ENCODE data around the gene STARD3.
"Not testable (repeated sequence)": the region's sequence is repeated elsewhere in the genome, so short reads cannot be mapped to it uniquely, and the experiment has no call there.

Gene STARD3

DNA sequence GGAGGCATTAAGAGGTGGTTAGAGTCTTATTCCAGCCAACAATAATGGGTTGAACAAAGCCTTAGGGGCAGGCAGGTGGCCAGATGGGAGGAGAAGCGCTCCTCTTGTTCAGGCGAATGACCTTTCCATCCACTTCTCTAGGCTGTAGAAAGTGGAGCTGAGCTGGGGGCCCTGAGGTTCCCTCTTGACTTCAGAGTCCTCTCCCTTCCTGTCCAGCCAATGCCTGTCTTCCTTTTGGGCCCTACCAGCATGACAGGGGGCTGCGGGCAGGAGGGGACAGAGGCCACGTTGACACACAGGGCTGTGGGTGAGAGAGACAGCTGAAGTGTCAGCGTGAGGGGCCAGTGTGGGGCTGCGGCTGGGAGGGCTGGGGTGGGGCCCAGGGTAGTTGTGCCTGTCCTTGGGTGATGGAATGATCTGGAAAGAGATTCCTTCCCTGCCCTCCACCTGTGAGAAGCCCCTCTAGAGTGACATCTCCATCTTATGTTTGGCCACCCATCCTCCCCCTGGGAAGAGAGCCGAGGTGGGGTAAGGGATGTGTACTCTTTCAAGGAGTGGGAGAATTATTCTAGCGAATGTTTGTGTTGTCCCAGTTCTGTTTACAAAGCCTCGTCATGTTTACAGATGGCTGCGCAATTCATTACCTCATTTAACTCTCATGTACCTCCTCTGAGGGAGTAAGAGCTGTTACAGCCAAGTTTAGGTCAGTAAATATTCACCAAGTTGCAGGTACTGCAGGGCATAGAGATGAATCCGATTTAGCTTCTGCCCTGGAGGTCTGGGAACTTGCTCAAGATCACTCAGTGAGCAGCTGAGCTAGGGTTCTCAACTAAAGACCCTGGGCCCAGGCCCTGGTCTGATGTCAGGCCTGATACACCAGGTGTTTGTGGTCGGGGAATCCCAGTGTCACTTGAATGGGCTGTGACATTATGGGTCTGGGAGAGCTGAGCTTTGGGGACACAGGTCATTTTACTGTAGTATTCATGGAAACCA, 66.3 kb downstream of the STARD3 start:
- no peak for FAIRE-seq
- TF ChIP-seq POLR2A (IDR thresholded peaks at IDR 0.05; ENCODE audit: low read depth, low read length): no peak
- TF ChIP-seq TAF1 (IDR thresholded peaks at IDR 0.05; ENCODE audit: low read depth, low read length): no peak
- no peak for TF ChIP-seq SPI1 (IDR thresholded peaks at IDR 0.05; ENCODE audit: low read depth, low read length)
- TF ChIP-seq PAX5 (IDR thresholded peaks at IDR 0.05; ENCODE audit: insufficient read depth, low read length, severe bottlenecking): no peak
- no peak for TF ChIP-seq POU2F2 (IDR thresholded peaks at IDR 0.05; ENCODE audit: low read depth, low read length)
- TF ChIP-seq POLR2AphosphoS5 (IDR thresholded peaks at IDR 0.05; ENCODE audit: low read depth, low read length): no peak
- DNase-seq (ENCODE audit: insufficient read length, low spot score): no peak

DNA sequence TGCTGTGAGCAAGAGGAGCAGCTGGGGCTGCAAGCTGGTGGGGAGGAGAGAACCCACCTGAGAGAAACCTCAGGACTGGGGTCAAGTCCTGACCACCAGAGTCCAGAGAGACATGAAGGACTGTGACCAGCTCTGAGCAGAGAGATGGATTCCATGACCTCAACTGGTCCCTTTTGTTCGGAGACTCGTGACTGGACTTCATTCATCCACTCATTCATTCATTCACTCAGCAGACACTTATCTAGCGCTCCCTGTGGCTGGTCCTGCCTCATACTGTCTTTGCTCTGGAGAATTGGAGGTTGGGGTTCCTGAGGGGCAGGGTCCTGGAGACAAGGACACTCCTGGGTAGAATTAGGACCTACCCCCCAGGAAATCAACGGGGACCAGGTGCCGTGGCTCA, 67.0 kb downstream of the STARD3 start:
- FAIRE-seq (peak; percentile 40), DNase-seq (ENCODE audit: insufficient read length, low spot score) (no peak)
- TF ChIP-seq TAF1 (IDR thresholded peaks at IDR 0.05; ENCODE audit: low read depth, low read length): no peak

DNA sequence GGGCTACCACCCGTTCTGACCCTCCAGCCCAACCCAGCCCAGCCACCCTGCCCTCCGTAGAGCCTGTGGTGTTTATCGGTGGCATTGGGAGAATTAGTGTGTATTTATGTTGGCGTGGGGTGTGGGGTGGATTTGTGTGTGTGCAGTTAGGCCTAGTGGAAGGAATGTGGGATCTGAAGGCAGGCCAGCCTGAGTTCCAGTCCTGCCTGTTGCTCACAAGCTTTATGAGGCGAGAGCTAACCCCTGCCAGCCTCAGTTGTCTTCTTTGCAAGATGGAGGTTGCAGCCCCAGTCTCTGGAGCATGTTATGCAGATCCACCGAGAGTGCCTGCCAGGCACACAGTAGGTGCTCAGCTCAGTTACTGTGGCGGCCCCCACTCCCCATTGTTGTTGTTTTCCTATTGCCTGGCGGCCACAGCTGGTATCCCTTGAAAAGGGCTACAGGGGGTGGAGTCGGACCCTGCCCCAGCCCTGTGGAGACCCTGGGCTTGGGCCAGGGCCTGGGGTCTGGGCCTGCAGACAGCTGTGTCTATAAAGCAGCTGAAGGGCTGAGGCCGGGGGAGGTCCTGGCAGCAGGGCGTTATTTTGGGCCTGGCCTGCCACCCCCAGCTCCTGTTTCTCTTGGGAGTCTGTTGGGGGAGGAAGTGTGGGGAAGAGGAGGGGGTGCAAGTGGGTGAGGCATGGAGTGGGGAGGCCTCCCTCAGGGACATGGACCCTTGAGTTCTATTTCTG, 68.0 kb downstream of the STARD3 start:
- TF ChIP-seq TAF1 (IDR thresholded peaks at IDR 0.05; ENCODE audit: low read depth, low read length) (no peak), POU2F2 (IDR thresholded peaks at IDR 0.05; ENCODE audit: low read depth, low read length) (no peak), SPI1 (IDR thresholded peaks at IDR 0.05; ENCODE audit: low read depth, low read length) (no peak), POLR2A (IDR thresholded peaks at IDR 0.05; ENCODE audit: low read depth, low read length) (no peak), PAX5 (IDR thresholded peaks at IDR 0.05; ENCODE audit: insufficient read depth, low read length, severe bottlenecking) (no peak), POLR2AphosphoS5 (IDR thresholded peaks at IDR 0.05; ENCODE audit: low read depth, low read length) (no peak)
- DNase-seq (ENCODE audit: insufficient read length, low spot score): no peak
- no peak for FAIRE-seq

DNA sequence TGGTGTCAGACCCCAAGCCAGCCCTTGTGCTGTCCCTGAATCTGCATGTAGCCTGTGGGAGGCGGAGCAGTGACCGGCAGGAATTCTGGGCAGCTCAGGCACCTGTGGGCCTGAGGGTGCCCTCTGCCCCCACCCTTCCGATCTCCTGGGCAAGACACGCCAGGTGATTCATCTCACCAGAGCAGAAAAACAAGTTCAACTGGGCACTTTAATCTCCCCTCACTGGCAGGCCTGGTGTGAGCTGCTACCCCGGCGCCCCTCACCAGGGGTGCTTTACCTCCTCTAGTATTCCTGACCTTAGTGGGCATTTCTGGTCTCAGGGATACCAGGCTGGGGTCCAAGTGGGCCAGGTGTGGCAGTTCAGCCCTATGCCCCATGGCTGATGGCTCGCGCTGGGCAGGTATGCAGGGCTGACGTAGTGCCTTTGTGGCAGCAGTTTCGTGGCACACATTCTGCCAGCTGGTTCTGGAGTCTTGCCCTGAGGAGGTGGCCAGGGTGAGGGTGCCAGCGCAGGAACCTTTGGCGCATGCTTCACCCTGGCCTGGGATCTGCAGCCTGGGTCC, 68.9 kb downstream of the STARD3 start:
- FAIRE-seq: no peak
- no peak for TF ChIP-seq PAX5 (IDR thresholded peaks at IDR 0.05; ENCODE audit: insufficient read depth, low read length, severe bottlenecking)
- TF ChIP-seq SPI1 (IDR thresholded peaks at IDR 0.05; ENCODE audit: low read depth, low read length): no peak
- TF ChIP-seq POLR2A (IDR thresholded peaks at IDR 0.05; ENCODE audit: low read depth, low read length): no peak
- TF ChIP-seq POLR2AphosphoS5 (IDR thresholded peaks at IDR 0.05; ENCODE audit: low read depth, low read length): no peak
- no peak for TF ChIP-seq POU2F2 (IDR thresholded peaks at IDR 0.05; ENCODE audit: low read depth, low read length)
- TF ChIP-seq TAF1 (IDR thresholded peaks at IDR 0.05; ENCODE audit: low read depth, low read length): no peak
- no peak for DNase-seq (ENCODE audit: insufficient read length, low spot score)

DNA sequence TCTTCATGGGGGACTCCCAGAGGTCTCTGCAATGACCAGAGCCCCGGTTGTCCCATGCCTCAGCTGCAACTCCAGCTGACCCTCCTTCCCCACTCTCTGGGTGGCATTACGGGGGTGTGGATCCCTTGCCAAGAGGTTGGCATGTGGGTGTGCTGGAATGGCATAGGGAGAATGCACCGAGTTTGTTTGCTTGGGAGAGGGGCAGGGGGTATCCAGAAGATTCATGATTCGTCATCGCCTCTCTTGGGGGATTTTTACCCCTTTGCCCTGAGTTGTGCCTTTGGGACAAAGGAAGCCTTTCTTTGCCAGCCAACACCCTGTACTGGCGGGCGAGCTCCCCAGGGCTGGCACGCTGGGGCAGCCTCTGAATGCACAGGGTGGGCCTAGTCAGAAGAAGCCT, 69.4 kb downstream of the STARD3 start:
- TF ChIP-seq PAX5 (IDR thresholded peaks at IDR 0.05; ENCODE audit: insufficient read depth, low read length, severe bottlenecking) (no peak), POU2F2 (IDR thresholded peaks at IDR 0.05; ENCODE audit: low read depth, low read length) (no peak), POLR2AphosphoS5 (IDR thresholded peaks at IDR 0.05; ENCODE audit: low read depth, low read length) (no peak), POLR2A (IDR thresholded peaks at IDR 0.05; ENCODE audit: low read depth, low read length) (no peak), TAF1 (IDR thresholded peaks at IDR 0.05; ENCODE audit: low read depth, low read length) (no peak), SPI1 (IDR thresholded peaks at IDR 0.05; ENCODE audit: low read depth, low read length) (no peak)
- FAIRE-seq: no peak
- no peak for DNase-seq (ENCODE audit: insufficient read length, low spot score)

DNA sequence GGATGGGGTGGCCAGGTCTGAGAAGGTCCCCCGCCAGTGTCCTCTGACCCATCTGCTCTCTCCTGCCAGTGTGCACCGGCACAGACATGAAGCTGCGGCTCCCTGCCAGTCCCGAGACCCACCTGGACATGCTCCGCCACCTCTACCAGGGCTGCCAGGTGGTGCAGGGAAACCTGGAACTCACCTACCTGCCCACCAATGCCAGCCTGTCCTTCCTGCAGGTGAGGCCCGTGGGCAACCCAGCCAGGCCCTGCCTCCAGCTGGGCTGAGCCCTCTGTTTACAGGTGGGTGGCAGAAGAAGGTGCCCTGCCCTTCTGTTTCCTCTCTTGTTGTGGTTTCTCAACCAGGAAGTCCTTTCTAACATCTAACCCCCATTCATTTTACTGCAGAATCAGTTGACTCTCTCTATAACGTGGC, 70.0 kb downstream of the STARD3 start:
- DNase-seq (ENCODE audit: insufficient read length, low spot score) (no peak), FAIRE-seq (no peak)
- TF ChIP-seq SPI1 (IDR thresholded peaks at IDR 0.05; ENCODE audit: low read depth, low read length) (no peak), POU2F2 (IDR thresholded peaks at IDR 0.05; ENCODE audit: low read depth, low read length) (no peak), POLR2A (IDR thresholded peaks at IDR 0.05; ENCODE audit: low read depth, low read length) (no peak)

DNA sequence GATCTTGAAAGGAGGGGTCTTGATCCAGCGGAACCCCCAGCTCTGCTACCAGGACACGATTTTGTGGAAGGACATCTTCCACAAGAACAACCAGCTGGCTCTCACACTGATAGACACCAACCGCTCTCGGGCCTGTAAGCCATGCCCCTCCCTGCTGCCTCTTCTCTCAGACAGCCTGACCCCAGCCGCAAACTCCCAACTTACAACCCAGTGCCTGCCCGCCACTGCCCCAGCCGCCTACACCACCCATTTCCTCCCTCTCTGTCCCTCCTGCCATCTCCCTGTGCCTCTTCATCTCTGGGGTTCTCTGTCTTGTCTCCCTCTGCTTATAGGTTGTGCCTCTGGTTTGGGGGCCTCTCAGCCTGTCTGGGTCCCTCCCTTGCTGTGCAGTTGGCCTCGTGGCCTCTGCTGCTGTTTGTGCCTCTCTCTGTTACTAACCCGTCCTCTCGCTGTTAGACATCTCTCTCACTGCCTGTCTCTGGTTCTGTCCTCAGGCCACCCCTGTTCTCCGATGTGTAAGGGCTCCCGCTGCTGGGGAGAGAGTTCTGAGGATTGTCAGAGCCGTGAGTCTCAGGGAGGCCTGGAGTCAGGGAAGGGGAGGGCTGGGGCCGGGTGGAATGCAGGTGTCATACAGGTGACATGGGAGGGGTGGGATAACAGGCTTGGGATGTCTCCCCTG, 72.5 kb downstream of the STARD3 start:
- FAIRE-seq (no peak), DNase-seq (ENCODE audit: insufficient read length, low spot score) (no peak)
- TF ChIP-seq POU2F2 (IDR thresholded peaks at IDR 0.05; ENCODE audit: low read depth, low read length): no peak
- no peak for TF ChIP-seq SPI1 (IDR thresholded peaks at IDR 0.05; ENCODE audit: low read depth, low read length)
- TF ChIP-seq PAX5 (IDR thresholded peaks at IDR 0.05; ENCODE audit: insufficient read depth, low read length, severe bottlenecking): no peak
- TF ChIP-seq POLR2A (IDR thresholded peaks at IDR 0.05; ENCODE audit: low read depth, low read length): no peak
- TF ChIP-seq TAF1 (IDR thresholded peaks at IDR 0.05; ENCODE audit: low read depth, low read length): no peak
- no peak for TF ChIP-seq POLR2AphosphoS5 (IDR thresholded peaks at IDR 0.05; ENCODE audit: low read depth, low read length)

DNA sequence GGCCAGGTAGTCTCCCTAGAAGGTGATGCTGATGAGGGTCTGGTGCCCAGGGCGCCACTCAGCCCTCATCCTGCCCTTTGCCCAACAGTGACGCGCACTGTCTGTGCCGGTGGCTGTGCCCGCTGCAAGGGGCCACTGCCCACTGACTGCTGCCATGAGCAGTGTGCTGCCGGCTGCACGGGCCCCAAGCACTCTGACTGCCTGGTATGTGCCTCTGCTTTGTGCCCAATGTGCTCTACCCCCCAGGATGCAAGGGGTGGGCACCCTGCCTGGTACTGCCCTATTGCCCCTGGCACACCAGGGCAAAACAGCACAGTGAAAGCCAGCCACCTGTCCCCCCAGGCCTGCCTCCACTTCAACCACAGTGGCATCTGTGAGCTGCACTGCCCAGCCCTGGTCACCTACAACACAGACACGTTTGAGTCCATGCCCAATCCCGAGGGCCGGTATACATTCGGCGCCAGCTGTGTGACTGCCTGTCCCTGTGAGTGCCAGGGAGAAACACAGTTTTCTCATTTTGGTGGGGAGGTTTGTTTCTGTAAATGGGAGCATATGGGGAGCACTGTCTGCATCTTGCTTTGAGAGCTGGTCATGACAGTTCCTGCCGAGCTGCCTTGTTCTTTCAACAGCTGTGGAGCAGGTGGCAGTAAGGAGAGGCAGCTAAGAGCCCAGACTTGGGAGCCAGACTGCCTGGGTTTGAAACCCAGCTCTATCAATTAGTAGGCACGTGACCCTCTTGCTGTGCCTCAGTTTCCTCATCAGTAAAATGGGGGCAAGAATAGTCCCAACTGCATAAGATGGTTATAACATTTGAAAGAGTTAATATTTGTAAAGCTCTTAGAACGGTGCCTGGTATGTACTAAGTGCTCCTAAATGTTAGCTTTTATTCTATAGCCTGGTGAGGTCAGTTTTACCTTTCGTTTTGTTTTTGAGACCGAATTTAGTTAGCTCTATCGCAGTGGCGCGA, 73.3 kb downstream of the STARD3 start:
- FAIRE-seq (no peak), DNase-seq (ENCODE audit: insufficient read length, low spot score) (no peak)
- TF ChIP-seq SPI1 (IDR thresholded peaks at IDR 0.05; ENCODE audit: low read depth, low read length) (no peak), PAX5 (IDR thresholded peaks at IDR 0.05; ENCODE audit: insufficient read depth, low read length, severe bottlenecking) (no peak), POLR2AphosphoS5 (IDR thresholded peaks at IDR 0.05; ENCODE audit: low read depth, low read length) (no peak), POU2F2 (IDR thresholded peaks at IDR 0.05; ENCODE audit: low read depth, low read length) (no peak), POLR2A (IDR thresholded peaks at IDR 0.05; ENCODE audit: low read depth, low read length) (no peak), TAF1 (IDR thresholded peaks at IDR 0.05; ENCODE audit: low read depth, low read length) (no peak)

DNA sequence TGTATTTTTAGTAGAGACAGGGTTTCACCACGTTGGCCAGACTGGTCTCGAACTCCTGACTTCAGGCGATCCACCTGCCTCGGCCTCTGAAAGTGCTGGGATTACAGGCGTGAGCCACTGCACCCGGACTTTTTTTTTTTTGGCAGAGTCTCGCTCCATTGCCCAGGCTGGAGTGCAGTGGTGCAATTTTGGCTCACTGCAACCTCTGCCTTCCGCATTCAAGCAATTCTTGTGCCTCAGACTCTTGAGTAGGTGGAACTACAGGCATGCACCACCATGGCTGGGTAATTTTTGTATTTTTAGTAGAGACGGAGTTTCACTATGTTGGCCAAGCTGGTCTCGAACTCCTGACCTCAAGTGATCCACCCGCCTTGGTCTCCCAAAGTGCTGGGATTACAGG, 74.1 kb downstream of the STARD3 start:
- not testable (repeated sequence) for DNase-seq (ENCODE audit: insufficient read length, low spot score); FAIRE-seq
